Neural cell (in vitro differentiated cells): ENCODE results near the gene ACER1. TPM values are rescaled to one million over a fixed set of nuclear protein-coding genes. Genes with fewer than 3 reads are reported as not detected.

ENCODE experiments used
- H2AFZ ChIP-seq: fragments of 200-600, 300-800 bp; sonication (generic), shearing (Covaris generic); 2 replicates; pipeline ENCODE4 v1.6.0; 2014; ENCODE audit warnings: low read depth, mild to moderate bottlenecking, antibody characterized with exemption, low read length, moderate library complexity
- H3F3A ChIP-seq: fragments of 200-600 bp; shearing (Covaris generic); 2 replicates; pipeline ENCODE4 v1.6.1; 2016; ENCODE audit warnings: mild to moderate bottlenecking, moderate library complexity, mixed read lengths, antibody characterized with exemption, low read length; ENCODE audit not compliant: insufficient read depth, poor library complexity, severe bottlenecking
- H3K27ac ChIP-seq: fragments of 200-600, 300-800 bp; sonication (generic), shearing (Covaris generic); 2 replicates; pipeline ENCODE4 v1.5.1; 2014; ENCODE audit warnings: mild to moderate bottlenecking, low read length, moderate library complexity
- H3K27me3 ChIP-seq: fragments of 300-800, 200-600 bp; sonication (generic), shearing (Covaris generic); 2 replicates; pipeline ENCODE4 v1.6.0; 2014; ENCODE audit warnings: mild to moderate bottlenecking, low read depth, low read length, moderate library complexity; ENCODE audit not compliant: insufficient read depth
- H3K36me3 ChIP-seq: fragments of 300-800, 200-600 bp; sonication (generic), shearing (Covaris generic); 2 replicates; pipeline ENCODE4 v1.5.1; 2014; ENCODE audit warnings: mild to moderate bottlenecking, antibody characterized with exemption, low read length, moderate library complexity; ENCODE audit not compliant: insufficient read depth
- H3K4me2 ChIP-seq: fragments of 300-800, 200-600 bp; sonication (generic), shearing (Covaris generic); 2 replicates; pipeline ENCODE4 v1.6.0; 2014; ENCODE audit warnings: mild to moderate bottlenecking, low read length
- H3K4me3 ChIP-seq: fragments of 300-800, 200-600 bp; sonication (generic), shearing (Covaris generic); 2 replicates; pipeline ENCODE4 v1.5.1; 2014; ENCODE audit warnings: mild to moderate bottlenecking, low read length, moderate library complexity
- H3K79me2 ChIP-seq: fragments of 200-600 bp; shearing (Covaris generic); replicated peaks from 2 replicates; pipeline ENCODE4 v1.6.0; 2014; ENCODE audit warnings: mild to moderate bottlenecking, low read length, moderate library complexity; ENCODE audit not compliant: insufficient read depth
- H3K9ac ChIP-seq: fragments of 300-800, 200-600 bp; sonication (generic), shearing (Covaris generic); 2 replicates; pipeline ENCODE4 v1.6.1; 2016; ENCODE audit warnings: mild to moderate bottlenecking, low read length, mixed read lengths
- H3K9me2 ChIP-seq: fragments of 200-600 bp; shearing (Covaris generic); 2 replicates; pipeline ENCODE4 v1.6.1; 2016; ENCODE audit warnings: mild to moderate bottlenecking, low read length, mixed read lengths; ENCODE audit not compliant: insufficient read depth
- H3K9me3 ChIP-seq: fragments of 200-600, 300-800 bp; sonication (generic), shearing (Covaris generic); 2 replicates; pipeline ENCODE4 v1.6.1; 2016; ENCODE audit warnings: mild to moderate bottlenecking, mixed run types, low read length, moderate library complexity, mixed read lengths
- H4K20me1 ChIP-seq: fragments of 200-600 bp; shearing (Covaris generic); 2 replicates; pipeline ENCODE4 v1.6.1; 2016; ENCODE audit warnings: mild to moderate bottlenecking, mixed run types; ENCODE audit not compliant: insufficient read depth
- CTCF ChIP-seq: fragments of 450-650 bp; IDR thresholded peaks from 2 replicates; pipeline ENCODE4 v1.5.1; 2014; ENCODE audit warnings: antibody characterized with exemption, mild to moderate bottlenecking, moderate library complexity; ENCODE audit not compliant: poor library complexity, severe bottlenecking
- EP300 ChIP-seq: fragments of 450-650 bp; conservative IDR thresholded peaks from 2 replicates; pipeline ENCODE4 v1.6.1; 2014; ENCODE audit warnings: antibody characterized with exemption, mild to moderate bottlenecking, moderate library complexity; ENCODE audit not compliant: poor library complexity, severe bottlenecking
- EZH2 ChIP-seq: fragments of 200-600, 300-800 bp; shearing (Covaris generic), sonication (generic); IDR thresholded peaks from 2 replicates; pipeline ENCODE4 v1.6.1; 2014; ENCODE audit warnings: antibody characterized with exemption, low read length, borderline replicate concordance, mild to moderate bottlenecking; ENCODE audit not compliant: insufficient read depth, poor library complexity, severe bottlenecking
- MXI1 ChIP-seq: fragments of 450-650 bp; conservative IDR thresholded peaks from 2 replicates; pipeline ENCODE4 v1.6.1; 2014; ENCODE audit warnings: antibody characterized with exemption, mild to moderate bottlenecking; ENCODE audit not compliant: poor library complexity, severe bottlenecking
- POLR2AphosphoS5 ChIP-seq: IDR thresholded peaks from 2 replicates; pipeline ENCODE4 v1.6.1; 2012
- RAD21 ChIP-seq: fragments of 450-650 bp; conservative IDR thresholded peaks from 2 replicates; pipeline ENCODE4 v1.6.1; 2014; ENCODE audit warnings: antibody characterized with exemption, mild to moderate bottlenecking, moderate library complexity
- REST ChIP-seq: IDR thresholded peaks from 2 replicates; pipeline ENCODE4 v1.6.1; 2012; ENCODE audit warnings: borderline replicate concordance
- SMC3 ChIP-seq: fragments of 450-650 bp; conservative IDR thresholded peaks from 2 replicates; pipeline ENCODE4 v1.6.1; 2014; ENCODE audit warnings: antibody characterized with exemption, mild to moderate bottlenecking, moderate library complexity; ENCODE audit not compliant: poor library complexity
- TAF1 ChIP-seq: IDR thresholded peaks from 2 replicates; pipeline ENCODE4 v1.6.1; 2012; ENCODE audit warnings: low read depth
- polyA minus RNA-seq: library from RNA; depleted of rRNA, polyadenylated mRNA; stranded (reverse); fragments of >200 nt; gene quantifications from 2 replicates; pipeline ENCODE4 v1.2.3, GENCODE V29; 2014
- polyA plus RNA-seq: library from polyadenylated mRNA; depleted of rRNA; stranded (reverse); fragments of >200 nt; gene quantifications from 2 replicates; pipeline ENCODE4 v1.2.3, GENCODE V29; 2014

The ACER1 gene
- polyA plus RNA-seq (0.62 TPM in 1 of 2 replicates, not detected in the other), polyA minus RNA-seq (not detected in 2 replicates)

- no peak within 1 kb of the TSS for H3K9ac ChIP-seq
- no peaks in the 10 kb centered on the region for H3K9me2 ChIP-seq
- no peak within 1 kb of the TSS for H3K4me2 ChIP-seq
- H3K27me3 ChIP-seq: no peaks in the 10 kb centered on the region
- no peak within 1 kb of the TSS for H3K27ac ChIP-seq
- H3F3A ChIP-seq: no peaks in the 10 kb centered on the region
- H2AFZ ChIP-seq: no peak within 1 kb of the TSS
- H3K79me2 ChIP-seq: no peaks in the 10 kb centered on the region
- no peaks in the 10 kb centered on the region for H4K20me1 ChIP-seq
- H3K36me3 ChIP-seq: no peaks in the 10 kb centered on the region
- TF ChIP-seq POLR2AphosphoS5: no peak
- TF ChIP-seq EP300: no peak
- TF ChIP-seq REST: no peak
- no peak for TF ChIP-seq SMC3
- no peak for TF ChIP-seq EZH2
- no peak for TF ChIP-seq MXI1
- no peak within 1 kb of the TSS for H3K4me3 ChIP-seq
- H3K9me3 ChIP-seq: no peaks in the 10 kb centered on the region
These were observed at the start of gene ACER1 for GRCh38 chr19:6333439-6333838. ACER1 (minus strand) TSS chr19:6333612; CDS start chr19:6333551, 61 bp downstream.

- TF ChIP-seq EP300 (no peak), TAF1 (no peak), SMC3 (no peak), MXI1 (no peak)
- H3K79me2 ChIP-seq: no peaks in the 10 kb centered on the region
- peaks cover 11% of the 10 kb centered on the region for H3K36me3 ChIP-seq
- H3K9me2 ChIP-seq: no peaks in the 10 kb centered on the region
- H3K27me3 ChIP-seq: no peaks in the 10 kb centered on the region
- no peaks in the 10 kb centered on the region for H4K20me1 ChIP-seq
- no peaks in the 10 kb centered on the region for H3F3A ChIP-seq
- H3K4me3 ChIP-seq: no peak overlapping the region
- no peak overlapping the region for H3K9ac ChIP-seq
- no peak overlapping the region for H2AFZ ChIP-seq
- H3K27ac ChIP-seq: no peak overlapping the region
- no peak overlapping the region for H3K4me2 ChIP-seq
- peaks cover 7% of the 10 kb centered on the region for H3K9me3 ChIP-seq
These were observed 49.8 kb upstream of the ACER1 start for GRCh38 chr19:6383188-6383587.

GRCh38 chr19:6381030-6381750, 47.8 kb upstream of the ACER1 start:
- Histone ChIP-seq H2AFZ (no peak overlapping the region), H3F3A (no peaks in the 10 kb centered on the region), H3K36me3 (peaks cover 11% of the 10 kb centered on the region), H3K4me3 (no peak overlapping the region), H3K9me2 (no peaks in the 10 kb centered on the region), H3K4me2 (no peak overlapping the region), H4K20me1 (no peaks in the 10 kb centered on the region), H3K79me2 (no peaks in the 10 kb centered on the region), H3K27ac (no peak overlapping the region), H3K27me3 (no peaks in the 10 kb centered on the region), H3K9me3 (peaks cover 7% of the 10 kb centered on the region), H3K9ac (no peak overlapping the region)
- TF ChIP-seq SMC3: no peak
- TF ChIP-seq REST: no peak
- TF ChIP-seq POLR2AphosphoS5: no peak
- no peak for TF ChIP-seq EP300
- no peak for TF ChIP-seq RAD21
- TF ChIP-seq MXI1: no peak
- no peak for TF ChIP-seq TAF1
- TF ChIP-seq CTCF: no peak
- no peak for TF ChIP-seq EZH2
